ENCODE measurements around the gene POPDC2.
A peak's percentile ranks its signal among the peaks of the same experiment; 100 is the strongest.

The POPDC2 gene

GRCh38 chr3:119660474-119661440 lies at the start of gene POPDC2:
TSS of gene POPDC2 (minus strand) at chr3:119660589. CDS start at chr3:119660423, 166 bp downstream.
- TF ChIP-seq CTCF (IDR thresholded peaks at IDR 0.05; ENCODE audit: insufficient read depth, low read depth, low read length, missing control alignments) = no peak
- DNase-seq (ENCODE audit: low read depth) = no peak
- H3K4me3 ChIP-seq (ENCODE audit: low read depth, low read length) = no peak within 1 kb of the TSS

GRCh38 chr3:119703820-119704531 lies 43.6 kb upstream of the POPDC2 start:
- no peak for DNase-seq (ENCODE audit: low read depth)
- H3K4me3 ChIP-seq (ENCODE audit: low read depth, low read length) = no peak overlapping the region
- no peak for TF ChIP-seq CTCF (IDR thresholded peaks at IDR 0.05; ENCODE audit: insufficient read depth, low read depth, low read length, missing control alignments)

- H3K4me3 ChIP-seq (ENCODE audit: low read depth, low read length) = peak within 1 kb of the TSS; percentile 46
- DNase-seq (ENCODE audit: low read depth) = peak; percentile 93
- no peak for TF ChIP-seq CTCF (IDR thresholded peaks at IDR 0.05; ENCODE audit: insufficient read depth, low read depth, low read length, missing control alignments)
Observed at GRCh38 chr3:119702530-119703527, 42.4 kb upstream of the POPDC2 start, which contains the start of gene CFAP91. TSS of gene CFAP91 (plus strand) at chr3:119703022. CDS start at chr3:119703099, 77 bp downstream.

GRCh38 chr3:119700920-119701734 lies 40.7 kb upstream of the POPDC2 start:
- peak; percentile 44 for DNase-seq (ENCODE audit: low read depth)
- H3K4me3 ChIP-seq (ENCODE audit: low read depth, low read length) = no peak overlapping the region
- no peak for TF ChIP-seq CTCF (IDR thresholded peaks at IDR 0.05; ENCODE audit: insufficient read depth, low read depth, low read length, missing control alignments)

GRCh38 chr3:119700269-119700919 lies 40.0 kb upstream of the POPDC2 start:
- no peak overlapping the region; the same call in 1 of the 2 replicates for H3K4me3 ChIP-seq (ENCODE audit: low read depth, low read length)
- TF ChIP-seq CTCF (IDR thresholded peaks at IDR 0.05; ENCODE audit: insufficient read depth, low read depth, low read length, missing control alignments) = no peak
- DNase-seq (ENCODE audit: low read depth) = peak; percentile 87
